HG03342 (cell line): ENCODE results near the gene GIPC2.
A peak's percentile ranks its signal among the peaks of the same experiment; 100 is the strongest.
"Not testable (repeated sequence)": the region's sequence is repeated elsewhere in the genome, so short reads cannot be mapped to it uniquely, and the experiment has no call there.

Experiments used
- ATAC-seq: cut with Tn5 transposase; IDR thresholded peaks from one replicate; pipeline ENCODE4 v1.9.1; 2021; ENCODE audit warnings: mild to moderate bottlenecking, moderate library complexity; ENCODE audit not compliant: unreplicated experiment

Gene GIPC2

DNA sequence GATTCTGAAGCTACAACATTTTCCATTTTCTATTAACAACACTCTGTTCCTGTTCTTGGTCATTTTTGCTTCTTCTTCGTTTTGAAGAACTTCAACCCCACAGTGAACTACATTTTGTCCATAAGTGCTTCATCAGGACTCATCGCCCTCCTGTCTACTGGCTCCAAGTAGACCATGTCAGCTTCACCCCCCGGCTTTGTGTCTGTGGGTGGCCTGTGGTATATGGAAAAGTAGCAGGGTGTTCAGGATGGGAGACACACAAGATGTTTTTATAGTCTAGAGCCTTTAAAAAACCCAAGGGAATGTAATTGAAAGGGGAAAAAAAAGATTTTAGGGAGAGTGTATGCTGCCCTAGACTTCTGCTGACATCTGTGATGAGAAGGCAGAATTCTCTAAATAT lies 46.1 kb downstream of the GIPC2 start:
- no peak for ATAC-seq

DNA sequence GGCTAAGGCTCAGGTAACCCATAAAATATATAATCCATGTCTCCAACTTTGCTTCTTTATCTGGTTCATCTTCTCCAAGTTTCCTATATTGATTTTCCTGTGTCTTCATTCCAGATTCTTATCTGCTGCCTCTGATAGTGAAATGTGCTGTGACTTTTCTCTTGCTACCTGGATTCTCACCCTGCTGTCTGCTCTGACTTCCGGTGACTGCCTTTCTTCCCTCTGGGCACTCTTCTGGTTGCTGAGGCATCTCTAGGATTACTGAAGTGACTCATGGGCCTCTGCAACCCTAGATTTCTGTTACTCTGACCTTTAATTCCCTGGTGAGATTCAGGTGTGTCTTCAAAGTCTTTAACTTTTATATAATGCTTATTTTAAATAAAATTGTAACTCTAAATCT lies 46.9 kb downstream of the GIPC2 start:
- ATAC-seq: no peak

DNA sequence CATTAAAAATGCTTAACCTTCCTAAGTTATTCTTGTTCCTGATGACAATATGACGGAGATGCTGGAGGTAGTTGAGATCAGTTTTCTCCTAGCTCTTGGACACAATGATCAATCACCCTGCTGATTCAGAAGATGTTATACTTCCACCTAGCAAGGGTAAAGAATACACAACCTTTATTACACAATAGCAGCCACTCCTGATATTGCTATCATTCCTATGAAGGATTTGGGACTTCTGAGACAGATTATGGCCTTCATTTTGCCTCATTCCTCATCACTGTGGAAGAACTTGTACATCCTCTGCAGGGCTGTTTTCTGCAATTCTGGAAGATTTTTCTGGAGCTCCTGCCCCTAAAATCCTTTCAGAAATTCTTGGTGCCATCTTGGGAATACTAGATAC lies 47.8 kb downstream of the GIPC2 start:
- no peak for ATAC-seq

DNA sequence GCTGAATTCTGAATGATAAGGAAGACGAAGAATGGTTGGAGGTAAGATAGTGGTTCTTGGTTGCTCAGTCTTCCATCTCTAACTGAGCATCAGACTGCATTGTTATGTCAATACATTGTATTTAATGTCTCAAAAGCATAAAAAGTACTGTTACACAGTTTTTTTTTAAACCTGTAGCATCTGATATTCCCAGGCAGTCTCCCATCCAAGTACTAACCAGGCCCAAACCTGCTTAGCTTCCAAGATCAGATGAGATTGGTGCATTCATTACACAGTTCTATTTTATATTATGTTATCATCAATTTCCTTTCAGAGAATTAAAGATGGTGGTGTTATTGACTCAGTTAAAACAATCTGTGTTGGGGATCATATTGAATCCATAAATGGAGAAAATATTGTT lies 48.9 kb downstream of the GIPC2 start:
- no peak for ATAC-seq

DNA sequence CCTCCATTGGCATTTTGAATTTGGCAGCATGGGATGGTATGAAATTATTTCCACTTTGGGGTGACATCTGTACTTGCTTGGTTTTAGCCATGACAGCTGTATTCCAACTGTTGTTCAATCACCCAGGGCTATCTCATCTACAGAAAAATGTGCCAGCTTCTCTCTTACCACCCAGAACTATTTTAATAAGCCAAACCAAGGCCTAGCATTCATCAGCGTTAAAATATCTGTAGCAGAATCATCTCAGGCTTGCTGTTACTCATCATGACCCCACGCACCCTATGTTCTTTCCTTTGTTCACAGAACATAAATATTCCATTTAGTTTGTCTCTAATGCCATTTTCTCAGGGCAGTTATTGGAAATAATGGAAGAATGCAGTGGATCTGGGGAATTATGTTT lies 49.8 kb downstream of the GIPC2 start:
- ATAC-seq: no peak

DNA sequence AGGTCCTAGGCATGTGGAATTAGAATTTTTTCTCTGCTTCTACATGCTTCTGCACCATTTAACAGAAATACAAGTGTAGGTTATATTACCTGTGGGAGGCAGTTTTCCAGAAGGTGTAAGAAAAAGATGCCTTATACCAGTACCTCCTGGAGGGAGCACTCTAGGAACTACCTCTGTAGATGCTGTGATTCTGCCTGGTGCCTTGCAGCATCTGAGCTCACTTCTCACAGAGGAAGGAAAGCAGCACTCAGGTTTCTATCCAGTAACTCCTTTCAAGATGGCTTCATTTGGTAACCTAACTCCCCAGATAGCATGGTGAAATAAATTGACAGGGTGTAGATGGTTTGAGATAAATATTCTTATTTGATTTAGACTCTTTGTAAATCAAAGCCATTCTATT lies 50.3 kb downstream of the GIPC2 start:
- no peak for ATAC-seq

DNA sequence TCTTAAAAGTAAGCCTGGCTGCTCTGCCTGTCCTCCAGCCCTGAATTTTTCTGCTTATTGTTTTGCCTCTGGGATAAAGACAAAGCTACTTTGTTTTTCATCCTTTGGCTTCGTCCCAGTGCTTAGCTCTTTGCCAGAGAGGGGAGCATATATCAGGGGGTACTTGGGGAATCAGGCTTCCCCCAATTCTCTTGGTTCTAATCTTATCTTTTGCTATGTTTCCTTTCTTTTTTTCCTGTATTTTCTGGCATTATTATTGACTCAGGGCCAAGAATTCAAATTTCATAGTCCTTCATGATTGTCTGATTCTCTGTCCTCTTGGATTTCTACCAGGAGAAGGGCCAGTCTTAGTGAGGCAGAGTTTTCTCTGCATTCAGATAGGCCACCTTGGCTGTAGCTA lies 51.2 kb downstream of the GIPC2 start:
- no peak for ATAC-seq

DNA sequence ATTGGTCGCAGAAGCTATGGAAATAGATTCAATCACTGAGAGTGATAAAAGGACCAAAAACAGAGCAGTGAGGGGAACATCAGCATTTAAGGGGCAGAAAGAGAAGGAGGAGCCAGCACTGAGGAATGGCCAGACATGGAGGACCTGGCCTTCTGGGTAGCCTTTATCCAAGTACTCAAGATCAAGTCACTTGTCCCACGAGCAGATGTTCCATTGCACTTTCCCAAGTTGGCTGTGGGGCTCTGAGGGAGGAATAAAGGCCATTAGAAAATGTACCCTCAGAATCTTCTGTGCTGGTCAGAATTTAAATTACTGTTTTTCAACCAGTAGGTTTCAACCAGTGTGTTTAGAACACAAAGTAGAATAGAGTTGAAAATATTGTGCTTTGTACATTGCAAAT lies 55.3 kb downstream of the GIPC2 start:
- no peak for ATAC-seq

DNA sequence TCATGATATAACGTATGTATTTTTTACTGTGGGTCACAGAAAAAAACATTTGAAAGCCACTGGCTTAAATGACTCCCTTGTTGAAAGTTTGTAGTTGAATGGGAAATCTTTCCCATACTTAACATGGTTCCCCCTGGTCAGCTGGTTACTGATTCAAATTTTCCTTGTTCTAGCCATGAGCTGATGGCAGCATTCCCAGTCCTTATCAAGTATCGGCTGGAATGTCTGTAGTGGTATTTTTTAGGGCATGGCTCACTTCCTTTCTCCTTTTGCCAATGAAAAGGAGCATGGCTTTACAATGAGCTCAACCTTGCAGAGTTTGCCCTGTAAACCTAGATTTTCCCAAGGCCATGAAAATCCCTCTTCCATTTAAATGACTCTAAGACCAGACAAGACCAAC lies 55.7 kb downstream of the GIPC2 start:
- no peak for ATAC-seq

DNA sequence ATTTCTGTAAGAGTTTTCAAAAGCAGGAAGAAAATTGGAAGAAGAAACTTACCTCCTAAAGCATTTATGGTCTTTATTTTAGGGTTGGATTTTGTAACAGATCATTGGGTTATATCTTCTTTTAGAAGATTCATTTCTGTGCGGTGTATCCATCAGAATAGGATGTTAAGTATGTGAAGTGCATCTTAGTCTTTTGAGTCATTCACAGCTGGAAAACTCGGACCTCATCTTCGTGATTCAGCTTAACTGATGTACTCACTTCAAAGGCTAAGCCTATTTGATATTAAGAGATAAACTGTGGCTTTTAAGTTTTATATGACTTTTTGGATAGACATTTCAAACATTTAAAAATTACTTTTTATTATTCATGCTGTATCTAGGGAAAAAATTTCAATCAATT lies 56.3 kb downstream of the GIPC2 start:
- no peak for ATAC-seq

DNA sequence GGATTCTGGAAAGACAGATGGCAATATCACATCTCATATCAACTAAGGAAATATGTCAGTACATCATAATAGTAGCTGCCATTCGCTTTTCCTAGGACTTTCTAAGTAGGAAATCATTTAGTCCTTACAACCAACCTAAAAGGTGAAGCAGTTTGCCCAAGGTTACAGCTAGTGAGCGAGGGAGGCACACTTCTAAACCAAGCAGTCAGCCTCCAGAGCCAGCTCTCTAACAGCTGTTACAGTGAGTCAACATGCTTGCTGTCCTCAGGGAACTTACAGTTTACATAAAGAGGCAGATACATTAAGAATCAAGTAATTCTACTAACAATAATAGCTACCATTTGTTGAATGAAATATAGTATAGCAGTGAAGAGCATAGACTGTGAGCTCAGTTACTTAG lies 57.1 kb downstream of the GIPC2 start:
- ATAC-seq: no peak

DNA sequence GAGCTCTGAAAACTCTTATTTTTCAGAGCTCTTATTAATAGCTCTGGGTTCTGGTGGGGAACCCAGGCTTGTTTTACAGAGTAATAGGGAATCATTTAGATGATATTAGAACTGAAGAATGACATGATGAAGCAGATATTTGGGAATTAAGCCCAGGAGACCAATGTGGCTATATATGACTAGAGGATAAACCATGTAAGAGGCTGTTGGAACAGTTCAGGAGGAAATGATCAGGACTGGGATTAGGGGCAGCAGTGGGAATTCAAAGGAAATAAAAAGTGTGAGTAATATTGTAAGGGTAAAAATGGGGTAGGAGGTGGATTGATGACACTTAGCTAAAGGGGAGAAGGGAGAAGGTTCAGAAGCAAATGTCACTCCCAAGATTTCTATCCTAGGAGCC lies 58.6 kb downstream of the GIPC2 start:
- ATAC-seq: no peak

DNA sequence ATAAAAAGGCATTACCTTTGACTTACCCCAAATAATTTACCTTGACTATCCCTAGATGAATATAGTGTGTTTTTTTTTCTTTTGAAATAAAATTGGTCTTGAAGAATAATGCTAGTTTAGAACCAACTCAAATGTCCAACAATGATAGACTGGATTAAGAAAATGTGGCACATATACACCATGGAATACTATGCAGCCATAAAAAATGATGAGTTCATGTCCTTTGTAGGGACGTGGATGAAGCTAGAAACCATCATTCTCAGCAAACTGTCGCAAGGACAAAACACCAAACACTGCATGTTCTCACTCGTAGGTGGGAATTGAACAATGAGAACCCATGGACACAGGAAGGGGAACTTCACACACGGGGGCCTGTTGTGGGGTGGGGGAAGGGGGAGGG lies 63.9 kb downstream of the GIPC2 start:
- not testable (repeated sequence) for ATAC-seq

DNA sequence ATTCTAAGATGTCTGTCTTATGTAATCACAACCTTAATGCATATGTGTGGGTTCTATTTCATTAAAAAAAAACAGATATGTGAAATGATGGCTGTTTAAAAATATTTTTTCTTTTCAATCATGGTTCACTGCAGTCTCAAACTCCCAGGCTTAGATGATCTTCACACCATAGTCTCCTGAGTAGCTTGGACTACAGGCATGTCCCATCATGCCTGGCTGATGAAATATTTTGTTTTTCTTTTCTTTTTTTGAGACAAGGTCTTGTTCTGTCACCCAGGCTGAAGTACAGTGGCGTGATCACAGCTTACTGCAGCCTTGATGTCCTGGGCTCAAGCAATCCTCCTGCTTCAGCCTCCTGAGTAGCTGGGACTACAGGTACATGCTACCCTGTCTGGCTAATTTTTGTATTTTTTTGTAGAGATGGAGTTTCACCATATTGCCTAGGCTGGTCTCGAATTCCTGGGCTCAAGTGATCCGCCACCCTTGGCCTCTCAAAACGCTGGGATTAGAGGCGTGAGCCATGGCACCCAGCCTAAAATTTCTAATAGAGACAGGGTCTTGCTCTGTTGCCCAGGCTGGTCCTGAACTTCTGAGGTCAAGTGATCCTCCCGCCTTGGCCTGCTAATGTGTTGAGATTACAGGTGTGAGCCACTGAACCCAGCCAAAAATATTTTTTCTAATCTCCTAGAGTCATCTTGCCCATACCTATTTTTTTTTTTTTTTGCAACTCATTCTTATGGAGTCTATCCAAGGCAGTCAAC lies 67.6 kb downstream of the GIPC2 start:
- ATAC-seq: no peak

DNA sequence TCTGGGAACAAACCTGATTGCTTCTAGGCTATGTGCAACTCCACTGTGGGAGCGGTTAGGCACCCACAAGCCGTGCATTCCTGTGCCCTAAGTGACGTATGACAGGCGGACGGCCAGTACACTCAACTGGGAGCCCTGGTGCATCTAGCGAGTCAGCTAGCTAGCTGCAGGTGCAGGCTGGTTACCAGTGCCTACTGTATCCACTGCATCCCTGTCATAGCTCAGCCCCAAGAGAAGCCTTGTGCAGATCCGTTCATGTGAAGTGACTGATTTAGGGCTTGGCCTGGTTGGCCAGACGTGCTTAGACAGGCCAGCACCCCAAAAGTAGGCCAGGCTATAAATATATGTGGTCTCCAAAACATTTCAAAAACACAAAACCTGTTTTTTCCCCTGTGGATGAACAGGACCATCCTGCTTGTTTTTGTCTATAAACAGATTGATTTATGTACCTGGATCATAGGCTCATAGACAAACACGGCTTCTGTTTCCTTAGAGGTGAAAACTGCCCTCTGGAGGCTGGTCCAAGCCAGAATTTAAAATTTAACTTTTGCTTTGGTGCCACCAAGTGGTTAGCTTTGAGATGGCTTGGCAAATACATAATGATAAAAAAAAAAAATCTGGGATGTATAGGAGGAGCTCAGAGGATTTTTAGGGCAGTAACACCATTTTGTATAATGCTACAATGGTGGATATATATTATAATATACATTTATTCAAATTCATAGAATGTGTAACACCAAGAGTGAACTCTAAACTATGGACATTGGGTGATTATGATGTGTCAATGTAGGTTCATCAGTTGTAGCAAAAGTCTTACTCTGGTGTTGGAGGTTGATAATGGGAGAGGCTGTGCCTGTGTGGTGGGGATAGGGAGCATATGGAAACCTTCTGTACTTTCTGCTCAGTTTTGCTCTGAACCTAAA lies 68.5 kb downstream of the GIPC2 start:
- peak; percentile 88 for ATAC-seq

DNA sequence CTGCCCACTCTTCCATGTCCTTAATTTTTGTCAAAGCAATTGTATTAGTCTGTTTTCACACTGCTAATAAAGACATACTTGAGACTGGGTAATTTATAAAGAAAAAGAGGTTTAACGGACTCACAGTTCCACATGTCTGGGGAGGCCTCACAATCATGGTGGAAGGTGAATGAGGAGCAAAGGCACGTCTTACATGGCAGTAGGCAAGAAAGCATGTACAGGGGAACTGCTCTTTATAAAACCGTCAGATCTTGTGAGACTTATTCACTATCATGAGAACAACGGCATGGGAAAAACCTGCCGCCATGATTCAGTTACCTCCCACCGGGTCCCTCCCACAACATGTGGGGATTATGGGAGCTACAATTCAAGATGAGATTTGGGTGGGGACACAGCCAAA lies 74.7 kb downstream of the GIPC2 start:
- ATAC-seq: not testable (repeated sequence)

DNA sequence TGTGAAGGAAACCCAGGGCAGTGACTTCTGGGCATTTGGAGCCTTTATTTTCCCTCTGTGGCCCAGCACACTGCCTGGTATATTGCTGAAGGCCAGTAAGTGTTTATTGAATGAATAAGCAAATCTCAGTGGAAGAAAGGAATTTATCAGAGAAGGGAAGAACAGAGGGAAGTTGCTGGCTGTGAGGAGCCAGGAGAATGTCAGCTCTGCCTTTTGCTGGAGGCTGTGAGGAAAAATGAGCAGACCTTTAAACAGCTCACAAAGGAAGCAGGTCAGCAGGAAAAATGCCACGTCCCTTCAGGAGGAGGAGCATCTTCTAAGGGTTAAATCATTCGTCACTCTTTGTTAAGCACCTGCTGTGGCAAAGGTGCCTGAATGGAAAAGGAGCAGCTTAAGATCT lies 75.9 kb downstream of the GIPC2 start:
- no peak for ATAC-seq

DNA sequence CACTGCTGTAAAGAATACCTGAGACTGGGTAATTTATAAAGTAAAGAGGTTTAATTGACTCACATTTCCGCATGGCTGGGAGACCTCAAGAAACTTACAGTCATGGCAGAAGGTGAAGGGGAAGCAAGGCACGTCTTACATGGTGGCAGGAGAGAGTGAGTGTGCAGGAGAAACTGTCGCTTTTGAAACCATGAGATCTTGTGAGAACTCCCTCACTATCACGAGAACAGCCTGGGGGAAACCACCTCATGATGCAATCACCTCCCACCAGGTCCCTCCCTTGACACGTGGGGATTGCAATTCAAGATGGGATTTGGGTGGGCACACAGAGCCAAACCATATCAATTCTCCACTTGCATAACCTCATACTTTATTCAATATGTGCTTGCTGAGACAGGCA lies 76.6 kb downstream of the GIPC2 start:
- ATAC-seq: no peak

DNA sequence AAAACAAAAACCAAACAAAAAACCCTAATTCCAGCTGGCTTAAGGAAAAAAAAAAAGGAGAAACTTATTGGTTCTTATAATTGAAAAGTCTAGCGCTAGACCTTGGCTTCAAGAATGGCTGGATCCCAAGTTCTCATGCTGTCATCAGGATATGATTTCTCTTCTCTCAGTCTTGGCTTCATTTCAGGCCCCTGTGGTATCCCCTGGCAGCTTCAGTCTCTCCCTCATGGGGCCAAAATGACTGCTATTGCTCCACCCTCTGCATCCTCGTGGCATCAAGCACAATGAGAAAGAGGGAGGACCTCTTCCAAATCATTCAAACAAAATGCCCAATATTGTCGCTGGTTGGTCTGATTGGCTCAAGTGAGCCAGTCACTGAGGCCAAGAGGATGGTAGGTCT lies 80.7 kb downstream of the GIPC2 start:
- ATAC-seq: no peak

DNA sequence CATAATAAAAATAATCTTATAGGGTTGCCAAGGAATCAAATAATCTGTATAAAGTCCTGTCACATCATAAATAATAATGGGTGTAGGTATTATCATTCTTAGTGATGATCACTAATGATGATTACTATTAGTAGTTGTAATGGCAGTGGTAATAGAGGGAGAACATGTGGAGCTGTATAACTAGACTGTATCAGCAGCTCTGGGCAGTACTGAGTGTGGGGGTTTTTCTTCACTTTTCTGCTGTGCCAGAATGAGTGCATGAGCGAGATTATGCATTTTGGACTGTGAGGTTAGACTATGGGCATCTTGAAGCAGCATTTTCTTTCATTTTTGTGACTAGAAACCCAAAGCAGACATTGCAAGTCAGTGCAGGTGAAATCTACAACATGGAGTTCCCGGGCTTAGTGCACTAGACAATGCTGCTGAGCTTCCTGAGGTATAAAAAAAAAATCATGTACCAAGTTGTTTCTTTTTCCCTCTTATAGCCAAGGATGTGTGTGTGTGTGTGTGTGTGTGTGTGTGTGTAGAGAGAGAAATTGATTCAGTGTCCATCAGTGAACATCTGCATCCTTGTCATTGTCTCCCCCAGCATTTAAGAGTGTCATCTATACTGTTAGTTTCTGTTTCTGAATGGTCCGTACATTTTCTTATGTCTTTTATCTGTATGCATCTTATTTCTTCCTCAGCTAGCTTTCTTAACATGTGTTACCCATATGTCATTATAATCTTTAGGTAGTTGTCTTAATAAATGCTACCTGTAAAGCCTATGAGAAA lies 86.6 kb downstream of the GIPC2 start:
- no peak for ATAC-seq

DNA sequence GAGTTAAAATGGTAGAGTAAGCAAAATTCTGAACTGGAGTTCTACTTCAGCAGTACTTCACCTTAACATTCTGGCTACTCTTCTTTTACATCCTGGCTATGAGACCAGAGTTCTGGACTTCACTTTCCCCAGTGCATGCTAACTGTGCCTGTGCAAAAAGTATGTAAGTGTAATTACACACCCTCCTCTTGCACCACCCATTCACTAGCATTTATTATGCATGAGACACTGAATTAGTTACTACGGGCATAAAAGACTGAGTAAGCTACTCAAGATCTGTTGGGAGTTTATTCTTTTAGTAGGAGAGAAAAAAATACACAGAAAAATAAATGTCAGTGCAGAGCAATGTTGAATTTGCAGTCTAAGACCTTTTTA lies 87.2 kb downstream of the GIPC2 start:
- ATAC-seq: no peak

DNA sequence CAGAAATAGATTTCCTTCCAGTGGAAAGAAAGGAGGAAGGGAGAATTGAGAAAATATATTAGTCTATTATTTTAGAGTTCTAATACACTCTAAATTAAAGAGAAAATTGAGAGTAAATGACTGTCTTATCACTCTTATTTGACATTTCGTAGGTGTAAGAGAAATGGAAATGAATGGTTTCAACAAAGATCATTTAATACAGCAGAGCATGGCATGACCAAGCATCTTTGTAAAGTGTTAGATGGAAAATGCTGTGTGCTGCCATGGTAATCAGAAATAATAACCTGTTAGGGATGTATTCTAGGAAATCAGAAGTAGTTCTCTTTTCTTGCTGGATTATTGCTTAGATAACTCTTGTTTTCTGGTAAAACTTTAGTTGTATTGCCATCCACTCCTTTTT lies 90.9 kb downstream of the GIPC2 start:
- ATAC-seq: no peak
